Osteoblast (primary cell): ENCODE measurements around the gene ABCC1. TPM values are rescaled to one million over a fixed set of nuclear protein-coding genes. Genes with fewer than 3 reads are reported as not detected.
"Not testable (repeated sequence)": the region's sequence is repeated elsewhere in the genome, so short reads cannot be mapped to it uniquely, and the experiment has no call there.

Experiments used
- DNase-seq: peaks from one replicate; pipeline ENCODE4 v3.0.0; 2011; ENCODE audit warnings: low spot score, mixed read lengths; ENCODE audit not compliant: insufficient read length; ENCODE audit errors: missing footprints
- H2AFZ ChIP-seq: 2 replicates; pipeline ENCODE4 v1.6.0; 2011; ENCODE audit warnings: mild to moderate bottlenecking, low read length
- H3K27ac ChIP-seq: 2 replicates; pipeline ENCODE4 v1.5.1; 2011; ENCODE audit warnings: mild to moderate bottlenecking, low read depth, low read length, moderate library complexity
- H3K27me3 ChIP-seq: 2 replicates; pipeline ENCODE4 v1.6.0; 2012; ENCODE audit warnings: mild to moderate bottlenecking, control low read depth, inconsistent platforms, low read length, moderate library complexity; ENCODE audit not compliant: insufficient read depth
- H3K36me3 ChIP-seq: 2 replicates; pipeline ENCODE4 v1.5.1; 2011; ENCODE audit warnings: mild to moderate bottlenecking, low read length, control low read depth, moderate library complexity; ENCODE audit not compliant: insufficient read depth
- H3K4me1 ChIP-seq: 2 replicates; pipeline ENCODE4 v1.5.1; 2011; ENCODE audit warnings: mild to moderate bottlenecking, low read length, control low read depth, moderate library complexity; ENCODE audit not compliant: insufficient read depth
- H3K4me2 ChIP-seq: 2 replicates; pipeline ENCODE4 v1.6.0; 2011; ENCODE audit warnings: mild to moderate bottlenecking, low read length; ENCODE audit not compliant: insufficient read depth
- H3K4me3 ChIP-seq: fragments of 200-600 bp; sonication (generic); 3 replicates; pipeline ENCODE4 v1.5.1; 2012; ENCODE audit warnings: mild to moderate bottlenecking, low read length, inconsistent platforms; ENCODE audit not compliant: insufficient read depth
- H3K79me2 ChIP-seq: 2 replicates; pipeline ENCODE4 v1.6.0; 2012; ENCODE audit warnings: mild to moderate bottlenecking, low read length, control low read depth, inconsistent platforms; ENCODE audit not compliant: insufficient read depth
- H3K9me3 ChIP-seq: 2 replicates; pipeline ENCODE4 v1.5.1; 2011; ENCODE audit warnings: low read depth, low read length, control low read depth
- H4K20me1 ChIP-seq: 2 replicates; pipeline ENCODE4 v1.6.0; 2012; ENCODE audit warnings: mild to moderate bottlenecking, low read length, control low read depth; ENCODE audit not compliant: insufficient read depth
- total RNA-seq: library from RNA; depleted of rRNA; stranded (reverse); fragments of >200 nt; gene quantifications from 2 replicates; pipeline ENCODE4 v1.2.3, GENCODE V29; 2012
- TF ChIP-seq, protein P1 (sequence below): IDR thresholded peaks from 2 replicates; pipeline ENCODE4 v1.5.1; 2011; ENCODE audit warnings: mild to moderate bottlenecking, low read depth, low read length, moderate library complexity; ENCODE audit errors: extremely low read depth

ABCC1 gene
- total RNA-seq, 1 donor = 33.7 TPM

DNA sequence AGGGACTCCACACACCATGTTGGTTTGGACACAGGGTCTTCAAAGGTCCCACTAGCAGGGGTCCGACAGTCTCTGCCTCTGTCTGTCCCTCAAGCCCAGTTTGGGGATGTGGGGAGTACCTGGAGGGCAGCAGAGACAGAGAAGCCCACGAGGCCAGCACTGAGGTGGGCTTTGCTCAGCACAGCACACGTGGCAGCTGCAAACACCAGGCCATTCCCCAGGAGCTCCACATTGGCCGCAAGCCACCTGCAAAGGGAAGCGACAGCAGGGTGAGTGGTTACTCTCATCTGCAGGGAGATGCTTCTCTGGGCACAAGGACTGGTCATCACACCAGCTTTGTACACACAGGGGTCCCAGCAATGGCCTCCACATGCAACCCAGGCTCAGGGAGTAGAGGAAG is 211.9 kb downstream of the ABCC1 start:
- TF ChIP-seq, protein P1, sequence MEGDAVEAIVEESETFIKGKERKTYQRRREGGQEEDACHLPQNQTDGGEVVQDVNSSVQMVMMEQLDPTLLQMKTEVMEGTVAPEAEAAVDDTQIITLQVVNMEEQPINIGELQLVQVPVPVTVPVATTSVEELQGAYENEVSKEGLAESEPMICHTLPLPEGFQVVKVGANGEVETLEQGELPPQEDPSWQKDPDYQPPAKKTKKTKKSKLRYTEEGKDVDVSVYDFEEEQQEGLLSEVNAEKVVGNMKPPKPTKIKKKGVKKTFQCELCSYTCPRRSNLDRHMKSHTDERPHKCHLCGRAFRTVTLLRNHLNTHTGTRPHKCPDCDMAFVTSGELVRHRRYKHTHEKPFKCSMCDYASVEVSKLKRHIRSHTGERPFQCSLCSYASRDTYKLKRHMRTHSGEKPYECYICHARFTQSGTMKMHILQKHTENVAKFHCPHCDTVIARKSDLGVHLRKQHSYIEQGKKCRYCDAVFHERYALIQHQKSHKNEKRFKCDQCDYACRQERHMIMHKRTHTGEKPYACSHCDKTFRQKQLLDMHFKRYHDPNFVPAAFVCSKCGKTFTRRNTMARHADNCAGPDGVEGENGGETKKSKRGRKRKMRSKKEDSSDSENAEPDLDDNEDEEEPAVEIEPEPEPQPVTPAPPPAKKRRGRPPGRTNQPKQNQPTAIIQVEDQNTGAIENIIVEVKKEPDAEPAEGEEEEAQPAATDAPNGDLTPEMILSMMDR = no peak
- Histone ChIP-seq H3K27me3 (peaks cover 6% of the 10 kb centered on the region), H3K4me2 (no peak overlapping the region)

DNA sequence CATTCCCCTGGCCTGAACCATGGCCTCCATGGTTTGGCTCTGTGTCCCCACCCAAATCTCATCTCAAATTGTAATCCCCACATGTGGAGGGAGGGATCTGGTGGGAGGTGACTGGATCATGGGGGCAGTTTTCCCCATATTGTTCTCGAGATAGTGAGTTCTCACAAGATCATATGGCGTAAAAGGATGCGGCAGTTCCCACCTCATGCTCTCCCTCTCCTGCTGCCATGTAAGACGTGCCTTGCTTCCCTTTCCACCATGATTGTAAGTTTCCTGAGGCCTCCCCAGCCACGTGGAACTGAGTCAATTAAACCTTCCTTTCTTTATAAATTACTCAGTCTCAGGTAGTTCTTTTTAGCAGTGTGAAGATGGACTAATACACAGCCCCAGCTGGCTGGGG is 212.4 kb downstream of the ABCC1 start:
- not testable (repeated sequence) for H3K4me3 ChIP-seq, H4K20me1 ChIP-seq, H3K9me3 ChIP-seq, H2AFZ ChIP-seq, DNase-seq, H3K4me2 ChIP-seq, H3K36me3 ChIP-seq, H3K79me2 ChIP-seq, H3K27ac ChIP-seq, H3K4me1 ChIP-seq, H3K27me3 ChIP-seq

More for the DNA sequence above, 211.9 kb downstream of the ABCC1 start:
- no peak overlapping the region for H2AFZ ChIP-seq
- H4K20me1 ChIP-seq = no peaks in the 10 kb centered on the region
- H3K36me3 ChIP-seq = no peaks in the 10 kb centered on the region
- DNase-seq = no peak
- no peaks in the 10 kb centered on the region for H3K4me1 ChIP-seq
- no peaks in the 10 kb centered on the region for H3K79me2 ChIP-seq
- peaks cover 9% of the 10 kb centered on the region for H3K9me3 ChIP-seq
- H3K27ac ChIP-seq = no peak overlapping the region
- no peak overlapping the region for H3K4me3 ChIP-seq

DNA sequence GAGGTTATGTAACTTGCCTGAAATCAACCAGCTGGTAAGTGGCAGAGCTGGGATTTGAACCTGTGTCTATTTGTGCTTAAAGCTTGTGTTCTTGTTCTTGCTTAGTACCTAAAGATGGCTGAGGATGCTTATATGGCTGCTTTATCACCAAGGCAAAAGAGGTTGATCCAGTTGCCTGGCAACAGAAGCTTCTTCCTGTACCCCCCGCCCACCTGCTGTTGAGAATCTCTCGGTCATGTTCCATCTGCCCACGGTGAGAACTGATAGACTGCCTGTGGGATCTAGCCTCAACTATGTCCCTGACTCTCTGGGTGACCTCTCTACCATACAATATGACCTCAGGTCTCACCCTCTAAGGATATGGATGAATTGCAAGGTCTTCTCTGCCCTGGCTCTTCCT is 213.2 kb downstream of the ABCC1 start:
- no peak overlapping the region for H3K4me3 ChIP-seq
- H3K4me1 ChIP-seq = no peaks in the 10 kb centered on the region
- DNase-seq = no peak
- no peaks in the 10 kb centered on the region for H3K36me3 ChIP-seq
- no peaks in the 10 kb centered on the region for H3K79me2 ChIP-seq
- H2AFZ ChIP-seq = no peak overlapping the region
- no peak overlapping the region for H3K4me2 ChIP-seq
- H3K27me3 ChIP-seq = peaks cover 6% of the 10 kb centered on the region
- H3K27ac ChIP-seq = no peak overlapping the region
- no peaks in the 10 kb centered on the region for H4K20me1 ChIP-seq
- peaks cover 9% of the 10 kb centered on the region for H3K9me3 ChIP-seq
- TF ChIP-seq, protein P1 = no peak

DNA sequence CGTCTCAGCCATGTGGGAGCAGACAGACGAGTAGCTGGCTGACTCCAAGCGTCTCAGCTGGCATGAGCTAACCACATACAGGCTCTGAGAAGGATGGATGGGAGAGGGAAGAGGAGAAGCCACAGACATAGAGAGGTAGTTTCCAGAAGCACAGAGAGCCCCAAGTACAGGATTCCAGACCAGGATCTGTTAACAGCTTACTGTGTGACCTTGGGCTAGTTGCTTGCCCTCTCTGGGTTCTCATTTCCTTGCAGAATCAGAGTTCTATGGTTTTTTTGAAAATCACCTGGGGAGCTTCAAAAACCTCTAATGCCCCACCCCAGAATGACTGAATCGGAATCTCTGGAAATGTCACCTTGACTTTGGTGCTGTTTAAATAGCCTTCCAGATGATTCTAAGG is 213.7 kb downstream of the ABCC1 start:
- Histone ChIP-seq H3K79me2 (no peaks in the 10 kb centered on the region), H3K27ac (no peak overlapping the region), H3K36me3 (no peaks in the 10 kb centered on the region), H3K4me3 (no peak overlapping the region), H4K20me1 (no peaks in the 10 kb centered on the region), H3K27me3 (peaks cover 6% of the 10 kb centered on the region), H3K4me1 (no peaks in the 10 kb centered on the region), H3K9me3 (peaks cover 9% of the 10 kb centered on the region), H3K4me2 (no peak overlapping the region), H2AFZ (no peak overlapping the region)
- TF ChIP-seq, protein P1 = no peak
- DNase-seq = no peak
